SK-N-SH treated with all-trans-retinoic acid at 6 μM for 48 hours (cell line): ENCODE measurements around the gene ARMH1.

Experiments used
- ATAC-seq: fragments of 200-7000 bp; cut with Tn5 transposase; 3 replicates; pipeline ENCODE4 v1.9.1; 2020; ENCODE audit warnings: mild to moderate bottlenecking, moderate library complexity
- ARNTL ChIP-seq: fragments of 450-650 bp; formaldehyde crosslinking; IDR thresholded peaks from 2 replicates; pipeline ENCODE4 v1.5.0; 2020; ENCODE audit warnings: low read depth, mild to moderate bottlenecking, moderate library complexity, borderline replicate concordance
- BACH2 ChIP-seq: fragments of 250-450 bp; sonication (Bioruptor Pico); IDR thresholded peaks from 2 replicates; pipeline ENCODE4 v1.9.0; 2021; ENCODE audit warnings: mild to moderate bottlenecking, borderline replicate concordance
- CSDC2 ChIP-seq: fragments of 250-450 bp; sonication (Bioruptor Pico); IDR thresholded peaks from 2 replicates; pipeline ENCODE4 v1.5.0; 2020; ENCODE audit warnings: mild to moderate bottlenecking, moderate library complexity
- ESRRG ChIP-seq: fragments of 250-450 bp; sonication (Bioruptor Pico); IDR thresholded peaks from 2 replicates; pipeline ENCODE4 v1.6.1; 2021; ENCODE audit warnings: mild to moderate bottlenecking
- GLIS3 ChIP-seq: fragments of 250-450 bp; sonication (Bioruptor Pico); IDR thresholded peaks from 2 replicates; pipeline ENCODE4 v1.5.0; 2020; ENCODE audit warnings: mild to moderate bottlenecking, moderate library complexity
- PPARA ChIP-seq: fragments of 250-450 bp; sonication (Bioruptor Pico); IDR thresholded peaks from 2 replicates; pipeline ENCODE4 v1.5.0; 2020; ENCODE audit warnings: mild to moderate bottlenecking, borderline replicate concordance
- RARB ChIP-seq: fragments of 250-450 bp; sonication (Bioruptor Pico); IDR thresholded peaks from 2 replicates; pipeline ENCODE4 v1.8.0; 2021; ENCODE audit warnings: mild to moderate bottlenecking, moderate library complexity
- SNAI2 ChIP-seq: fragments of 250-450 bp; sonication (Bioruptor Pico); IDR thresholded peaks from 2 replicates; pipeline ENCODE4 v1.5.0; 2020; ENCODE audit warnings: mild to moderate bottlenecking, moderate library complexity
- TCF4 ChIP-seq: fragments of 250-450 bp; sonication (Bioruptor Pico); IDR thresholded peaks from 2 replicates; pipeline ENCODE4 v1.8.0; 2021; ENCODE audit warnings: mild to moderate bottlenecking, moderate library complexity, borderline replicate concordance
- TOX ChIP-seq: fragments of 250-450 bp; sonication (Bioruptor Pico); IDR thresholded peaks from 2 replicates; pipeline ENCODE4 v1.8.0; 2021; ENCODE audit warnings: mild to moderate bottlenecking, moderate library complexity, borderline replicate concordance
- ZC3H10 ChIP-seq: fragments of 250-450 bp; sonication (Bioruptor Pico); IDR thresholded peaks from 2 replicates; pipeline ENCODE4 v1.5.1; 2021; ENCODE audit warnings: mild to moderate bottlenecking, moderate library complexity
- ZFP3 ChIP-seq: fragments of 250-450 bp; sonication (Bioruptor Pico); IDR thresholded peaks from 2 replicates; pipeline ENCODE4 v1.5.0; 2020; ENCODE audit warnings: mild to moderate bottlenecking, moderate library complexity
- ZFP30 ChIP-seq: fragments of 450-650 bp; formaldehyde crosslinking; IDR thresholded peaks from 2 replicates; pipeline ENCODE4 v1.5.0; 2022; ENCODE audit warnings: mild to moderate bottlenecking, moderate library complexity
- ZNF565 ChIP-seq: fragments of 450-650 bp; formaldehyde crosslinking; conservative IDR thresholded peaks from 2 replicates; pipeline ENCODE4 v1.5.0; 2020; ENCODE audit warnings: low read depth, mild to moderate bottlenecking, moderate library complexity
- ZNF70 ChIP-seq: fragments of 450-650 bp; formaldehyde crosslinking; IDR thresholded peaks from 2 replicates; pipeline ENCODE4 v1.5.0; 2020; ENCODE audit warnings: mild to moderate bottlenecking, moderate library complexity
- TF ChIP-seq, protein P1 (sequence below): fragments of 250-450 bp; sonication (Bioruptor Pico); IDR thresholded peaks from 2 replicates; pipeline ENCODE4 v1.5.0; 2020; ENCODE audit warnings: mild to moderate bottlenecking, moderate library complexity
- TF ChIP-seq, protein P2 (sequence below): fragments of 250-450 bp; sonication (Bioruptor Pico); IDR thresholded peaks from 2 replicates; pipeline ENCODE4 v1.5.1; 2021; ENCODE audit warnings: mild to moderate bottlenecking, moderate library complexity
- TF ChIP-seq, protein P3 (sequence below): fragments of 250-450 bp; sonication (Bioruptor Pico); IDR thresholded peaks from 2 replicates; pipeline ENCODE4 v1.8.0; 2020; ENCODE audit warnings: mild to moderate bottlenecking, moderate library complexity, borderline replicate concordance
- TF ChIP-seq, protein P4 (sequence below): fragments of 250-450 bp; sonication (Bioruptor Pico); IDR thresholded peaks from 2 replicates; pipeline ENCODE4 v1.5.1; 2020; ENCODE audit warnings: low read depth, mild to moderate bottlenecking, moderate library complexity
- TF ChIP-seq, protein P5 (sequence below): fragments of 250-450 bp; sonication (Bioruptor Pico); IDR thresholded peaks from 2 replicates; pipeline ENCODE4 v1.8.0; 2021; ENCODE audit warnings: low read depth, mild to moderate bottlenecking, moderate library complexity, borderline replicate concordance

ARMH1 gene

DNA sequence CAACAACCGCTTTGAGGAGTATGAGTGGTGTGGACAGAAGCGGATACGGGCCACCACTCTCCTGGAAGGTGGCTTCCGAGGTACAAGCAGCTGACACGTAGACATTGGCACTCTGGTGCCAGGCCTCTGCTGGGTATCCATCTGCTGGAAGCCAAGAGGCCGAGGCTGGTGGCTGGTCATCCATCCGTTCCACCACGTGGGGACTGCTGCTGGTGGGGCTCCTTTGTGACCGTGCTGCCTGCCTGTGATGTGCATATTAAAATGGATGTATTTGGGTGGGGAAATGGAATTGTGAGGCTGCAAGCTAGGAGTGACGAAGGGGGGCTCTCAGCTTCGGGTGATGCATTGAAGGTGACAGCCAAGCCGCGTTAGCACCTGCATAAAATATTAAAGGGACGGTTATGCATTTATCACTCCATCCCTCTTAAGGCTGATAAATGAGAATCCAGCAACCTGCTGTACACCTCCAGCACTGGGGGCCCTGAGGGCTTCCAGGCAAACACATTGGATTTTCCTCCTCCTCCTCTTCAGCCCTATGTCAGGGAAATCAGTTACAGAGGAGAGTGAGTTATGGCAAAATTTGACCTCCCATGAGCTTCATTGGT is 38.3 kb upstream of the ARMH1 start (continued):
- TF ChIP-seq, protein P1, sequence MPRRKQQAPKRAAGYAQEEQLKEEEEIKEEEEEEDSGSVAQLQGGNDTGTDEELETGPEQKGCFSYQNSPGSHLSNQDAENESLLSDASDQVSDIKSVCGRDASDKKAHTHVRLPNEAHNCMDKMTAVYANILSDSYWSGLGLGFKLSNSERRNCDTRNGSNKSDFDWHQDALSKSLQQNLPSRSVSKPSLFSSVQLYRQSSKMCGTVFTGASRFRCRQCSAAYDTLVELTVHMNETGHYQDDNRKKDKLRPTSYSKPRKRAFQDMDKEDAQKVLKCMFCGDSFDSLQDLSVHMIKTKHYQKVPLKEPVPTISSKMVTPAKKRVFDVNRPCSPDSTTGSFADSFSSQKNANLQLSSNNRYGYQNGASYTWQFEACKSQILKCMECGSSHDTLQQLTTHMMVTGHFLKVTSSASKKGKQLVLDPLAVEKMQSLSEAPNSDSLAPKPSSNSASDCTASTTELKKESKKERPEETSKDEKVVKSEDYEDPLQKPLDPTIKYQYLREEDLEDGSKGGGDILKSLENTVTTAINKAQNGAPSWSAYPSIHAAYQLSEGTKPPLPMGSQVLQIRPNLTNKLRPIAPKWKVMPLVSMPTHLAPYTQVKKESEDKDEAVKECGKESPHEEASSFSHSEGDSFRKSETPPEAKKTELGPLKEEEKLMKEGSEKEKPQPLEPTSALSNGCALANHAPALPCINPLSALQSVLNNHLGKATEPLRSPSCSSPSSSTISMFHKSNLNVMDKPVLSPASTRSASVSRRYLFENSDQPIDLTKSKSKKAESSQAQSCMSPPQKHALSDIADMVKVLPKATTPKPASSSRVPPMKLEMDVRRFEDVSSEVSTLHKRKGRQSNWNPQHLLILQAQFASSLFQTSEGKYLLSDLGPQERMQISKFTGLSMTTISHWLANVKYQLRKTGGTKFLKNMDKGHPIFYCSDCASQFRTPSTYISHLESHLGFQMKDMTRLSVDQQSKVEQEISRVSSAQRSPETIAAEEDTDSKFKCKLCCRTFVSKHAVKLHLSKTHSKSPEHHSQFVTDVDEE (CRISPR knock-in tag), result no peak
- no peak for TF ChIP-seq ZFP30 (CRISPR knock-in tag)
- TF ChIP-seq TOX (CRISPR knock-in tag), result no peak
- TF ChIP-seq TCF4, result no peak
- TF ChIP-seq, protein P2, sequence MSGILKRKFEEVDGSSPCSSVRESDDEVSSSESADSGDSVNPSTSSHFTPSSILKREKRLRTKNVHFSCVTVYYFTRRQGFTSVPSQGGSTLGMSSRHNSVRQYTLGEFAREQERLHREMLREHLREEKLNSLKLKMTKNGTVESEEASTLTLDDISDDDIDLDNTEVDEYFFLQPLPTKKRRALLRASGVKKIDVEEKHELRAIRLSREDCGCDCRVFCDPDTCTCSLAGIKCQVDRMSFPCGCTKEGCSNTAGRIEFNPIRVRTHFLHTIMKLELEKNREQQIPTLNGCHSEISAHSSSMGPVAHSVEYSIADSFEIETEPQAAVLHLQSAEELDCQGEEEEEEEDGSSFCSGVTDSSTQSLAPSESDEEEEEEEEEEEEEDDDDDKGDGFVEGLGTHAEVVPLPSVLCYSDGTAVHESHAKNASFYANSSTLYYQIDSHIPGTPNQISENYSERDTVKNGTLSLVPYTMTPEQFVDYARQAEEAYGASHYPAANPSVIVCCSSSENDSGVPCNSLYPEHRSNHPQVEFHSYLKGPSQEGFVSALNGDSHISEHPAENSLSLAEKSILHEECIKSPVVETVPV, result no peak

DNA sequence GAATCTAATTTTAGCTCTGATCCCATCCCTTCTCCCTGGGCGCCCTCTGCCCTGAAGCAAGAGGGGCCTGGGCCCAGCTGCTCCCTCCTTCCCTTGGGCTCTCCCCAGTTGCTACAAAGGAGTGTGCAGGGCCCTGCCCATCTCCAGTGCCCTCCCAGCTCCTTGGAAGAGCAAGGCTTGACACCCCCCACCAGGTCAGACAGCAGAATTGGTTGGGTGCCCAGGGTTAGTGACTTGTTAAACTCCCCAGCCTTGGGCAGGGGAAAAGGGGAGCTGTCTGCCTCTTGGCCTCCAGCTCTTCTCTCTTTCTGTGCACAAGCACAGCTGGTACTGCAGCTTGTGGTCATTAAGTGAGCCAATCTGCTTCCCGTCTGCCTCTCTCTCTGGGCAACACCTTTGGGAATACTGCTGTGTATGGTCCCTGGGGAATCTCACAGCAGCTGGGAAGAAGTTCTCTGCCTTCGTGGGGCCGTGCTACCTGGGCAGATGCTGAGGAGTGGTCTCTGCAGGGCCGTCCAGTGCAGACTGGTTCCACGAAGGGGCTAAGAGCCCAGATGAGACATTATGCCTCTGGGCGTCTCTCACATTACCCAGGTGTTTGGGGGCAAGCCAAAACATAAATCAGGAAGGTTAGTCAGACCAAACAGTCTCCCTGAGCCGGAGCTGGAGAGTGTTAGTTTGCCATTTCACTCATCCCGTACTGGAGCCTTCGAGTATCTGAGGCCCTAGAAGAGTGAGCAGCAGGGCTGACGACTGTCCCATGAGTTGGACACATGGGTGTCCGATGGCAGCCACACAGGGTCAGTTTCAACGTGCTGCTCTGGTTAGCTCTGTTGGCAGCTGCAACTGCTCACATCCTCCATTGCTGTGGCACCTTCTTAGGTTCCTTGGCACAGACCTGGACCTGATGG is 37.6 kb upstream of the ARMH1 start:
- no peak for ATAC-seq
- TF ChIP-seq ZC3H10 (CRISPR knock-in tag), result no peak
- TF ChIP-seq, protein P2, result no peak
- TF ChIP-seq ZFP30 (CRISPR knock-in tag), result no peak
- TF ChIP-seq, protein P3, sequence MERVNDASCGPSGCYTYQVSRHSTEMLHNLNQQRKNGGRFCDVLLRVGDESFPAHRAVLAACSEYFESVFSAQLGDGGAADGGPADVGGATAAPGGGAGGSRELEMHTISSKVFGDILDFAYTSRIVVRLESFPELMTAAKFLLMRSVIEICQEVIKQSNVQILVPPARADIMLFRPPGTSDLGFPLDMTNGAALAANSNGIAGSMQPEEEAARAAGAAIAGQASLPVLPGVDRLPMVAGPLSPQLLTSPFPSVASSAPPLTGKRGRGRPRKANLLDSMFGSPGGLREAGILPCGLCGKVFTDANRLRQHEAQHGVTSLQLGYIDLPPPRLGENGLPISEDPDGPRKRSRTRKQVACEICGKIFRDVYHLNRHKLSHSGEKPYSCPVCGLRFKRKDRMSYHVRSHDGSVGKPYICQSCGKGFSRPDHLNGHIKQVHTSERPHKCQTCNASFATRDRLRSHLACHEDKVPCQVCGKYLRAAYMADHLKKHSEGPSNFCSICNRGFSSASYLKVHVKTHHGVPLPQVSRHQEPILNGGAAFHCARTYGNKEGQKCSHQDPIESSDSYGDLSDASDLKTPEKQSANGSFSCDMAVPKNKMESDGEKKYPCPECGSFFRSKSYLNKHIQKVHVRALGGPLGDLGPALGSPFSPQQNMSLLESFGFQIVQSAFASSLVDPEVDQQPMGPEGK, result no peak
- TF ChIP-seq, protein P4, sequence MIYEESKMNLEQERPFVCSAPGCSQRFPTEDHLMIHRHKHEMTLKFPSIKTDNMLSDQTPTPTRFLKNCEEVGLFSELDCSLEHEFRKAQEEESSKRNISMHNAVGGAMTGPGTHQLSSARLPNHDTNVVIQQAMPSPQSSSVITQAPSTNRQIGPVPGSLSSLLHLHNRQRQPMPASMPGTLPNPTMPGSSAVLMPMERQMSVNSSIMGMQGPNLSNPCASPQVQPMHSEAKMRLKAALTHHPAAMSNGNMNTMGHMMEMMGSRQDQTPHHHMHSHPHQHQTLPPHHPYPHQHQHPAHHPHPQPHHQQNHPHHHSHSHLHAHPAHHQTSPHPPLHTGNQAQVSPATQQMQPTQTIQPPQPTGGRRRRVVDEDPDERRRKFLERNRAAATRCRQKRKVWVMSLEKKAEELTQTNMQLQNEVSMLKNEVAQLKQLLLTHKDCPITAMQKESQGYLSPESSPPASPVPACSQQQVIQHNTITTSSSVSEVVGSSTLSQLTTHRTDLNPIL (CRISPR knock-in tag), result no peak
- TF ChIP-seq ZFP3 (CRISPR knock-in tag), result no peak
- TF ChIP-seq ESRRG (CRISPR knock-in tag), result no peak
- no peak for TF ChIP-seq TCF4
- no peak for TF ChIP-seq SNAI2 (CRISPR knock-in tag)
- TF ChIP-seq CSDC2 (CRISPR knock-in tag), result no peak
- TF ChIP-seq PPARA (CRISPR knock-in tag), result no peak
- TF ChIP-seq RARB (CRISPR knock-in tag), result no peak
- TF ChIP-seq ZNF70 (CRISPR knock-in tag), result no peak

DNA sequence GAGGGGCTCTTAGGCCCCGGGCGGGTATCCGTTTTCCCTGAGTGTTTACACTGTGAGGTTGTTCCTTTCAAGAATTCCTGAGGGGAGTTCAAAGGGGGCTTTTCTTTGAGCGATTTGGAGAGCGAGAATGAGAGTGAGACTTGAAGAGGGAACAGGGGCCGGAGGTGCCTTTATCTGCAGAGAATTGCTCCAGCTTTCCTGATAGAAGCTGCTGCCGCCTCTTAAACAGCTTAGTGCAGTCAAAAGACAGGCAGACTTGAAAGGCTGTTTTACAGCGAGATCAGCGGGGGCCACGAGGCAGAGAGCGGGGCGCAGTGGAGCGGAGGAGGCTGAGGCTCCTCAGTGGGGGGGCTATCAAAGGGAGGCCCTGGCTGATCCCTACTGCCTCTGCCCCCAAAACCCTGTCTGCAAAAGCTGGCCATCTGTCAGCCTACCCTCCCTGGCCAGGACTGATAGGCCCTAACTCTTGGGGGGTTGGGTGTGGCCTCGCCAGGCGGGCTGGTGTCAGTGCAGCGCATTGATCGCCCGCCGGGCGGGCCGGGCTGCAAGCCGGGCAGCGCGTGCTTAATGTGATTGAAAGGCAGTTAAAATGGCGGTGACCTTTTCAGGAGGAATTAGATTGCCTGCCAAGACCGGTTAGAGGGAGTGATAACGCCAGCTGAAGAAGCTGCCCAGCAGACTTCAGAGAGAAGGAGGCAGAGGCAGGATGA is 36.7 kb upstream of the ARMH1 start:
- ATAC-seq, result no peak
- TF ChIP-seq GLIS3 (no peak), ZFP30 (CRISPR knock-in tag) (no peak), ZC3H10 (CRISPR knock-in tag) (no peak), ZNF565 (CRISPR knock-in tag) (no peak), SNAI2 (CRISPR knock-in tag) (no peak), BACH2 (no peak), TCF4 (no peak), ARNTL (CRISPR knock-in tag) (no peak)
- TF ChIP-seq, protein P5, sequence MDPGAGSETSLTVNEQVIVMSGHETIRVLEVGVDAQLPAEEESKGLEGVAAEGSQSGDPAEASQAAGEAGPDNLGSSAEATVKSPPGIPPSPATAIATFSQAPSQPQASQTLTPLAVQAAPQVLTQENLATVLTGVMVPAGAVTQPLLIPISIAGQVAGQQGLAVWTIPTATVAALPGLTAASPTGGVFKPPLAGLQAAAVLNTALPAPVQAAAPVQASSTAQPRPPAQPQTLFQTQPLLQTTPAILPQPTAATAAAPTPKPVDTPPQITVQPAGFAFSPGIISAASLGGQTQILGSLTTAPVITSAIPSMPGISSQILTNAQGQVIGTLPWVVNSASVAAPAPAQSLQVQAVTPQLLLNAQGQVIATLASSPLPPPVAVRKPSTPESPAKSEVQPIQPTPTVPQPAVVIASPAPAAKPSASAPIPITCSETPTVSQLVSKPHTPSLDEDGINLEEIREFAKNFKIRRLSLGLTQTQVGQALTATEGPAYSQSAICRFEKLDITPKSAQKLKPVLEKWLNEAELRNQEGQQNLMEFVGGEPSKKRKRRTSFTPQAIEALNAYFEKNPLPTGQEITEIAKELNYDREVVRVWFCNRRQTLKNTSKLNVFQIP, result no peak
